ENCODE results near the gene RAC3. TPM values are rescaled to one million over a fixed set of nuclear protein-coding genes. Genes with fewer than 3 reads are reported as not detected.

Gene RAC3
- total RNA-seq, 4 donors from 2014 or later, result 5.2 to 28.3 (median 14.6) TPM

DNA sequence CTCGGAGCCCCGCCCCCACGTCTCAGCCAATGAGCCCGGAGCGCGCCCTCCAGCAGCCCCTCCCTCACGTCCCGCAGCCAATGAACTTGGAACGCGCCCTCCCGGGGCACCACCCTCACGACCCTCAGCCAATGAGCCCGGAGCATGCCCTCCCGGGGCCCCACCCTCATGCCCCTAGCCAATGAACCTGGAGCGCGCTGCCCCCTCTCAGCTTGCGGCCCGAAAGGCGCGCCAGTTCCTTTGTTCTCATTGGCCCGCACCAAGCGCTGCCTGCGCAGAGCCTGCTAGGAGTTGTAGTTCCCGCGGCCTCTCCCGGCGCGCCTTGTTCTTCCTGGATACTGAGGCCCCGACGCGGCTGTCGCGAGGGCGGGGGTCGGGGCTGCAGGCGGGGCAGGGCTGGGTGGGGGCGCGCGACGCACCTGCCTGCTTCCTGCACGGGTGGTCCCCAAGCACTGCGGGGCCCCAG lies 8.5 kb upstream of the RAC3 start, which contains the start of gene LRRC45:
LRRC45 (plus strand) TSS at position 325 of the 466 bp plus-strand sequence. CDS start 339 bp downstream, outside the sequence.
- TF ChIP-seq, protein P1, sequence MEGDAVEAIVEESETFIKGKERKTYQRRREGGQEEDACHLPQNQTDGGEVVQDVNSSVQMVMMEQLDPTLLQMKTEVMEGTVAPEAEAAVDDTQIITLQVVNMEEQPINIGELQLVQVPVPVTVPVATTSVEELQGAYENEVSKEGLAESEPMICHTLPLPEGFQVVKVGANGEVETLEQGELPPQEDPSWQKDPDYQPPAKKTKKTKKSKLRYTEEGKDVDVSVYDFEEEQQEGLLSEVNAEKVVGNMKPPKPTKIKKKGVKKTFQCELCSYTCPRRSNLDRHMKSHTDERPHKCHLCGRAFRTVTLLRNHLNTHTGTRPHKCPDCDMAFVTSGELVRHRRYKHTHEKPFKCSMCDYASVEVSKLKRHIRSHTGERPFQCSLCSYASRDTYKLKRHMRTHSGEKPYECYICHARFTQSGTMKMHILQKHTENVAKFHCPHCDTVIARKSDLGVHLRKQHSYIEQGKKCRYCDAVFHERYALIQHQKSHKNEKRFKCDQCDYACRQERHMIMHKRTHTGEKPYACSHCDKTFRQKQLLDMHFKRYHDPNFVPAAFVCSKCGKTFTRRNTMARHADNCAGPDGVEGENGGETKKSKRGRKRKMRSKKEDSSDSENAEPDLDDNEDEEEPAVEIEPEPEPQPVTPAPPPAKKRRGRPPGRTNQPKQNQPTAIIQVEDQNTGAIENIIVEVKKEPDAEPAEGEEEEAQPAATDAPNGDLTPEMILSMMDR (IDR thresholded peaks at IDR 0.05; ENCODE audit: low read depth), result no peak

DNA sequence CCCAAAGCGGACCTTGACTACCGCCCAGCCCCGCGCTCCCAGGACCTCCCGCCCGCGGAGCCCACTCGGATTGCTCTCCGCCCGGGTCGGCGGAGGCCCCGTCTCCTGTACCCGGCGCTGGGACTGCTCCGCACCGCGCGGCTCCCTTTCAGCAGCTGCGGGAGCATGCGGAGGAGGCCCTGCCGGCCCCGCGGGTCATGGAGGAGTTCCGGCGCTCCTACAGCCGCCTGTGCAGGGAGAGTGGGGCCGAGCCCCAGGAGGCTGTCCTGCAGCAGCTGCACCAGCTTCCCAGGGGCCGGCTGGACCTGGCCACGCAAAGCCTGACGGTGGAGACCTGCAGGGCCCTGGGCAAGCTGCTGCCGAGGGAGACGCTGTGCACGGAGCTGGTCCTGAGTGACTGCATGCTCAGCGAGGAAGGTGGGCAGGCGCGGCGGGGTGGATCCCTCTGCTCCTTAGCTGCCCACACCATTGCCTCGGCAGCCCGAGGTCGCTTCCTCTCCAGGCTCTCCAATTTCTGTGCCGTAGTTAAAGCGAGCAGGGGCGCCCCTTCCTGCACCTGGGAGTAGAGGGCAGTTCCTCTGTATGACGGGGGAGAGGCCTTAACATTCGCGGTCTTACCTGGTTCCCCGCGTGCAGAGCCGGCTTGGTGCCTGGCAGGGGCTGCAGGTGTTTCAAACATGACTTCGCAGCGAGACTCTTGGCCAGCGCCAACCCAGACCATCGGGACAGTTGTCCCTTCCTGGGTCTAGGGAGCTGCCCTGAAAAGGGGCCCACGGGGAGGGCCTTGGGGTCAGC lies 7.8 kb upstream of the RAC3 start:
- TF ChIP-seq, protein P1 (IDR thresholded peaks at IDR 0.05; ENCODE audit: low read depth), result no peak

DNA sequence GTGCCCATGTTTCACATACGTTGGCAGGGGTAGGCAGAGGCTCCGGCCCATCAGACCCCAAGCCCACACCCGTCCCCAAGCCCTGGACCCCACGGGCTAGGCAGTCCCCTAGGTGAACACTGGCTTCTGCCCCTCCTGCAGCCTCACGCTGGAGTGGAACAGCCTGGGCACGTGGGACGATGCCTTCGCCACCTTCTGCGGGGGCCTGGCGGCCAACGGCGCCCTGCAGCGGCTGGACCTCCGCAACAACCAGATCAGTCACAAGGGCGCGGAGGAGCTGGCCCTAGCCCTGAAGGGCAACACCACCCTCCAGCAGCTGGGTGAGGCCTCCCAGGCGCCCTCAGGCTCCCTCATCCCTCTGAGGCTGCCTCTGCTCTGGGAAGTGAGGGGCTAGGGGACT lies 6.6 kb upstream of the RAC3 start:
- TF ChIP-seq, protein P1 (IDR thresholded peaks at IDR 0.05; ENCODE audit: low read depth), result no peak

DNA sequence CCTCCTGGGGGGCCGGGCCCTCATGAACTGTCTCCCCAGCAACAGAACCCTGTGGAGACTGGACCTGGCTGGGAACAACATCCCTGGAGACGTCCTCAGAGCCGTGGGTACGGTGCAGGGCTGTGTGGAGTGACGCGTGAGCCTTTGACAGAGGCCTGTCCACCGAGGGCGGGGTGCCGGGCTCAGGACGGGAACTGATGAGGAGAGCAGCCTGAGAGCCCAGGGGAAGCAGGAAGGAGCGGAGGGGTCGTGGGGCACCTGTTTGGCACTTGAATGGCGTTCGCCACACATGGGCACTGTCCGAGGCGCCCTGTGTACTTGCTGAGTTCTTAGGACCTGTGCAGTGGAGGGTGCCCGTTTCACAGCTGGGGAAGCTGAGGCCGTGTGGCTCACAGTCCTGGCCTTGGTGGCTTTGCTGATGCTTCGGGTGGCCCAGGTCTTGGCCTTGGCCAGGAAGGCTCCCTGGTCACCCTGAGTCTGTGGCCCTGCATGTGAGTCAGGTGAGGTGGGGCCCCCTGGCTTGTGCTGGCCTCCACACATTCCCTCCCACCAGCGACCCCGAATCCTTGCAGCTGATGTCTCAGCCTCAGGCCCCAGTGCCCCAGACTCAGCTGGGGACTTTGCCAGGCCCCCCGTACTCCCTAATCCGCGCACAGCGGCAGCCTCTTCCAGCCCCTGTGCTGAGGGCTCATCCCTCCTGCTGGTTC lies 5.9 kb upstream of the RAC3 start:
- TF ChIP-seq, protein P1 (IDR thresholded peaks at IDR 0.05; ENCODE audit: low read depth), result no peak

DNA sequence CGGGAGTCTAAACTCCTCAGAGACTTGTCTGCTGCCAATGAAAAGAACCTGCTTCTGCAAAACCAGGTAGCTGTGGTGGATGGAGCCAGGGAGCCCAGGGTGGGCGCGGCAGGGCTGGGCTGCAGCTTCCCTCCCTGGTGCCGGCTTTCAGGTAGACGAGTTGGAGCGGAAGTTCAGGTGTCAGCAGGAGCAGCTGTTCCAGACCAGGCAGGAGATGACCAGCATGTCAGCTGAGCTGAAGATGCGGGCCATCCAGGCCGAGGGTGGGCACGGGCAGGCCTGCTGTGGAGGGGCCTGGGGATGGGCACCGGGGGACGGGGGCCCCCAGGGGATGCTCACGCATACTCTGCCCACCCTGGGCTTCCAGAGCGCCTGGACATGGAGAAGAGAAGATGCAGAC lies 3.2 kb upstream of the RAC3 start:
- TF ChIP-seq, protein P1 (IDR thresholded peaks at IDR 0.05; ENCODE audit: low read depth), result no peak

DNA sequence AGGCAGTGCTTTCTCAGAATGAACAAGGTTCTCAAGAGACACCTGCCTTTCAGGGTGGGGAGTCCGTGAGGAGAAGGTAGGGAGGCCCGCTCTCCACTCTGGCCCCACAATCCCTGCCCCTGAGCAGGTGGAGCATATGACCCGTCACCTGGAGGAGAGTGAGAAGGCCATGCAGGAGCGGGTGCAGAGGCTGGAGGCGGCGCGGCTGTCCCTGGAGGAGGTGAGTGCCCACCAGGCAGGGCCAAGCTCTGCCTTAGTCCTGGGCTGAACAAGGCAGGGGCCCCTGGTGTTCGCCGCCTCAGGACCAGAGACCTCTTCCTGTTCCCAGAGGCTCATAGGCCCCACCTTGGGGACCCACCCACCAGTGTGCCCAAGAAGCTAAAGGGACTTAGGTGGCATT lies 2.5 kb upstream of the RAC3 start:
- TF ChIP-seq, protein P1 (IDR thresholded peaks at IDR 0.05; ENCODE audit: low read depth), result no peak

DNA sequence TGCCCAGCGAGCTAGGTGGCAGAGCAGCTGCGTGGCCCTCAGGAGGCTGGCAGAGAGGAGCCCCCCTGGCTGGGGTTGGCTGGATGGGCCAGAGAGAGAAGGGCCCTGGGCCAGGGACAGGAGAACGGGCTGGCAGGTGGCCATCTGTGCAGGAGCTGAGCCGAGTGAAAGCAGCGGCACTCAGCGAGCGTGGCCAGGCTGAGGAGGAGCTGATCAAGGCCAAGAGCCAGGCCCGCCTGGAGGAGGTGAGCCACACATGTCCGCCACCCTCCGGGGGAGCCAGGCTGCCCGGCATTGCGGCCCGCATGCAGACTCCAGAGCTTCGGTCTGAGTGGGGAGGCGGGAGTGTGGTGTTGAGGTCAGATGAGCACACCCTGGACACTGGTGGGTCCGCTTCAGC lies 2.1 kb upstream of the RAC3 start:
- TF ChIP-seq, protein P1 (IDR thresholded peaks at IDR 0.05; ENCODE audit: low read depth), result no peak

Measured in subcutaneous adipose tissue (tissue), 4 donors.